ENCODE results near the gene BANF2.

Gene BANF2

GRCh38 chr20:17710379-17711266, 10.9 kb downstream of the BANF2 start:
- no peak for DNase-seq

GRCh38 chr20:17711267-17711627, 11.5 kb downstream of the BANF2 start:
- DNase-seq = no peak

- no peak for DNase-seq
Observed at GRCh38 chr20:17712201-17712600, 12.4 kb downstream of the BANF2 start.

DNA sequence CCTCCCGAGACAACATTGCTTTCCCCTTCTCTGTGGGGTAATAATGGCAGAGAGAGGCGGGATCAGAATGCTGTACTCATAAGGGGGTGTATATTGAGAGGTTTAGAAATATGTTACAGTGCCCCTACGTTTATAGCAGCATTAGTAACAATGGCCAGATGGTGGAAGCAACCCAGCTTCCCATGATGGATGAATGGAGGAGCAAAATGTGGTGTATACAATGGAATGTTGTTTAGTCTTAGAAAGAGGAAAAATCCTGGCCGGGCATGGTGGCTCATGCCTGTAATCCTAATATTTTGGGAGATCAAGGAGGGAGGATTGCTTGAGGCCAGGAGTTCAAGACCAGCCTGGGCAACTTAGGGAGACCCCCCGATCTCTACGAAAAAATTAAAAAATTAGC, 12.9 kb downstream of the BANF2 start:
- DNase-seq = no peak

DNA sequence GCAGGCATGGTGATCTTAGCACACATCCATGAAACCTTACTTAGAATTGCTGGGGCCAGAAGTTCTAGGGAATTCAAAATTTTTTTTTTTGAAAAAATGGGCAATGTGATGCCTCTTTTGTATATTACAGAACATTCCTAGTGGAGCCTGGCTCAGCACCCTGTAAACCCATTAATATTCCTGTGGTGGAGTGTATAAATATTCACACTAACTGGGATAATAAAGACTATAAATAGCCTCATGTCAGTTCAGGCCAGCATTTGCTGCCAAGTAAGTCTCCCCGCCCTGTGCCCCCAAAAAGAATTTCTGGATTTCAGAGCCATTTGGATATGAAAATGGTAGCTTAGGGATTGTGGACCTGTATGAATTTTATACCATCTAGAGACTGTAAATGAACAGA, 14.8 kb downstream of the BANF2 start:
- DNase-seq = no peak

GRCh38 chr20:17715075-17715474, 15.3 kb downstream of the BANF2 start:
- DNase-seq = no peak

DNA sequence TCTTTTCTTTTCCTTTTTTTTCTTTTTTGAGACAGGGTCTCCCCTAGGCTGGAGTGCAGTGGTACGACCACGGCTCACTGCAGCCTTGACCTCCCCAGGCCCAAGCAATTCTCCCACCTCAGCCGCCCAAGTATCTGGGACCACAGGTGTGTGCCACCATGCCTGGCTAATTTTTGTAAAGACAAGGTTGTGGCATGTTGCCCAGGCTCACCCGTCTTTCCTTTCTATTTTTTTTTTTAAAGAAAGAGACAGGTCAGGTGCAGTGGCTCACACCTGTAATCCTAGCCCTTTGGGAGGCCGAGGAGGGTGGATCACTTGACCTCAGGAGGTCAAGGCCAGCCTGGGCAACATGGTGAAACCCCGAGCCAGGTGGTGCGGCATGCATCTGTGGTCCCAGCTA, 16.6 kb downstream of the BANF2 start:
- no peak for DNase-seq

DNA sequence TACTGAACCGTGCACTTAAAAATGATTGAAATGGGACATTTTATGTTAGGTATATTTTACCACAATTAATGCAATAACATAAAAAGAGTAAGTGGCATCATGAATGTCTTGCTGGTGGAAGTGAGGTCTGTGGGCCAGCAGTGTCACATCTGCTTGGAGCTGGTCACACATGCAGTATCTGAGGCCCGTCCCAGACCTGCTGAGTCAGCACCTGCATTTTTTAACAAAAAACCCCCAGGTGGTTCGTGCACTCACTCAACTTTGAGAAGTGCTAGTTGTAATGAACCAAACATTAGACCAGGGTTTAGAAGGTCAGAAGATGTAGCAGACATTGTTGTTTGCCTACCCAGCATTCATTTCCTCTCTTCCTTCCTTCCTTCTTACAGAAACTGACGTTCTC, 21.0 kb downstream of the BANF2 start:
- DNase-seq = no peak

GRCh38 chr20:17721802-17722486, 22.2 kb downstream of the BANF2 start:
- no peak for DNase-seq

DNA sequence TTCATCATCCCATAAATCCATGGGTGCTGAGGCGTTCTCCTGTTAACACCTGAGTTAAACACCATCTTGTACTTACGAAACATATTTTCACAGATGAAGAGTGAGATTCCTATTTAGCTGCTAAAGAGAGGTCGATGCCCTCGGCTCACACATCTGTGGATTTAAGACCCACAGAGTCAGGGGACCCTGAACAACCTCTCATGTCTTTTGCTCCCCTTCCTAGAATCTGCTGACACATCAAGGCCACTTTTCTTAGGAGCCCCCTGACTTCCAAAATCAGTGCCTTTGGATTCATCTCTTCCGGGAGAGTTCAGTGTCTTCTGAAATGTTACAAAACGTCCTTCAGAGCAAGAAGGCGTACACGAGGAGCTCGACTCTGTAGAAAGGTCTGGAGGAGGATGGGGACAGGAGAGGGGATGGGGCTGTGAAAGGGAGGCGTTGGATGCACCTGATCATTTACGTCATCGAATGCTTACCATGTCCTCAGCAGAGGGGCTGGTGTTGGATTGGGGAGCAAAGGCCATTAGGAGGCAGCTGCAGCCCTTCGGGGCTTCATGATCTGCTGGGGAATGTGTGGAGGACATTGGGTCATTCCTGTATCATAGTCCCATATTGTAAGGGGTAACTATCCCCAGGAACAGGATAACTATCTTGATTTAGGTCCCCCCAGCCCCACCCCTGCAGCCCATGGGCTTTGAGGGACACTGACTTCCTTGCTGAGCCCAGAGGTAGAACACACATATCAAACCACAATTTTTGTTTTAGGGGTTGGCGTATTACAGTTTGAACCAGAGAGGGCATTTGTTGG, 22.9 kb downstream of the BANF2 start:
- no peak for DNase-seq

- no peak for DNase-seq
Observed at GRCh38 chr20:17723301-17723691, 23.5 kb downstream of the BANF2 start.

DNA sequence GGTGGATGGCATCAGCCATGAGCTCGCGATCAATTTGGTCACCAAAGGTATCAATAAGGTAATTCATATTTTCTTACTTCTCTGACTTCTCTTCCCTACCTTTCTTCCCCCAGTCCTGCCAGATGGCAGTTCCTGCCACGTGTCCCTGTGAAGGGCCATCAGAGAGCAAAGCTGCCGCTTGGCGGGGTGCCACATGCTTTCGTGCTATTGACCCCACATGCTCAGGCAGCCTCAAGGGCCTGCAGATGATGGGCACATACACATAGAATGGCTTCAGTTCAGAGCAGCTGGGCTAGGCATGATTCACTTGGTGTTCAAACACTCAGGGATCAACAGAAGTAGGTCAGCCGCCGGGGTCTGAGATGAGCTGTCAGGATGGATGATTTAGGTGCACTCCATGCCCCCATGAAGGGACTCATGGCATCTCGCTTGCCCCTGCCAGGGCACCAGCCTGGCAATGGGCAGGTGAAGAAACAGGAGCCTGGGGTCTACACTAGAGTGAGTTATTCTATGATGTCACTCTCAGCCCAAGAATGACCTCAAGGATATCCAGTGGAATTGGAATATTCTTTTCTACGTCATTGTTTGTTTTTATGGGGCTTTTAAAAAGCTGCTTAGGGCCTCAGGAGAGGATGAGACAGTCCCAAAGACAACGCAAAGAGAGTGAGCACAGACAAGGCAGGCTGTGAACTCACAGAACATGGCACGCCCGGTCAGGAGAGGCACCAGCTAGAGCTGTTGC, 25.5 kb downstream of the BANF2 start:
- DNase-seq = no peak

GRCh38 chr20:17726902-17727301, 27.1 kb downstream of the BANF2 start:
- DNase-seq = no peak

DNA sequence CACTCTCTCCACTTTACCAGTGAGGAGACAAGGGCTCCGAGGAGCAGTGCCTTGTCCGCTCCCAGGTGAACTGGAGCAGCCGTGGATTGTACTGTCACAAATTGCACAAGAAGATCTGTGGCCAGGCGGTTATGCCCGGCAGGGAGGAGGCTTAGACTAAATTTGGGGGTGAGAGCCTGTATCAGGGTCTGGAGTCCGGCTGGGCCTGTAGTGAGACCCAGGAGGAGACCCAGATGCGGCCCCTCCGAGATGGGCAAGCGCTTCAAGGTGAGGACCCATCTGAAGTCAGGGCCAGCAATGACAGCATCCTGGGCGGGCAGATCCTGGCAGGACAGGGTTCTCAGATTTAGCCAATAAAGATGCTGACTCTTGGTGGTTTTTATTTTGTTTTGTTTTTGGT, 27.6 kb downstream of the BANF2 start:
- no peak for DNase-seq

- no peak for DNase-seq
Observed at GRCh38 chr20:17728074-17728473, 28.3 kb downstream of the BANF2 start.

- no peak for DNase-seq
Observed at GRCh38 chr20:17730071-17730470, 30.3 kb downstream of the BANF2 start.

GRCh38 chr20:17731233-17731632, 31.5 kb downstream of the BANF2 start:
- no peak for DNase-seq

DNA sequence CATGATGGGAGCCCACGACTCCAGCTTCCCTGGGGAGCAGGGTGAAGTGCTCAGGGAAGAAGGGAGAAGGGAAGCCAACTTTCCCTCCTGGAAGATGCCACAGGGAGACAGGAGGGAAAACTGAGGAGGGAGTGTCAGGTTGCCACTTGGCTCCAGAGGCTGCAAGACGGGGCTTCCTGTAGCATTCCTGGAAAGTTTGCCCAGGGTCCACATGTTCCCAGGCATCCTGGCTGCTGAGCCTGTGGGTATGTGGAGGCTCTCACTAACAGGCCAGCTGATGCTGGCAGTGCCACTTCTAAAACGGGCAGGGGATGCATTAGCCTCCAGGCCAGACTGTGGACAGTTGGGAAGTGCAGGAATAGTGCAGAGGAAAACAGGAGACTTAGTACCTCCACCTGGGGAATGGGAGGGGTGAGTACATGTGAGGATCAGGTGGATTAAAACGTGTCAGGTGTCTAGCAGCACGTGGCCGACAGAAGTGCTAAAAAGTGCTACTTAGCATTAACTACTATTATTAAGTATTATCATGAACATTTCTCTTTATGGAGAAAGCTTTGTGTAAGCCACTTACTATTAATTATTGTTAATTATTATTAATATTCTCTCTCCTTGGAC, 33.2 kb downstream of the BANF2 start:
- no peak for DNase-seq

- no peak for DNase-seq
Observed at GRCh38 chr20:17733767-17734304, 34.1 kb downstream of the BANF2 start.

- DNase-seq = no peak
Observed at GRCh38 chr20:17734374-17734773, 34.6 kb downstream of the BANF2 start.

DNA sequence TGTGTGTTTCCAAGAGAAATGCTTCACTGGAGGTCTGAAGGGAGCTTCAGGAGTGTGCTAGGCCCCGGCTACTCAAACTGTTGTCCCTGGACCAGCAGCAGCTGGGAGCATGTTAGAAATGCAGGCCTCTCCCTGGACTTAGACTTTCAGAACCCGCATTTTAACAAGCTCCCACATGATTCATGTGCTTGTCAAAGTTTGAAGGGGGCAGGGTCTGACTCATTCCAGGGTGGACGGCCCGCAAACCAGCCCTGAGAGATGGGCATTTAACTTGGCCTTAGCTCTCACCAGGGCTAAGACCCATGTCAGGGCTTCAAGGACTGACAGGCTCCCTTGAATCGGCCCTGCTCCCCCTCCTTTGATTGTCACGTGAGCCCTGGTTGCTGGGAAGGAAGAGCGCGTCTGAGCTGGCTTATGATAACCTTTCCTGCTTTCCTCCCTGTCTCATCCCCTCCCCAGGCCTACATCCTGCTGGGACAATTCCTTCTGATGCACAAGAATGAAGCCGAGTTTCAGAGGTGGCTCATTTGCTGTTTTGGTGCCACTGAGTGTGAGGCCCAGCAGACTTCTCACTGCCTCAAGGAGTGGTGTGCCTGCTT, 35.5 kb downstream of the BANF2 start:
- DNase-seq = peak; percentile 77
